GM13976 (cell line): Measurements from ENCODE around the gene ZSWIM6.

ENCODE experiments used
- DNase-seq: peaks from one replicate; pipeline ENCODE4 v3.0.0; 2012; ENCODE audit warnings: low spot score
- in situ Hi-C: fragments of 300-500 bp; cut with MboI; formaldehyde crosslinking; loops from one replicate; pipeline ENCODE4 v1.12.0; 2022; ENCODE audit warnings: low sequenced_read_pairs, mixed read lengths, inconsistent platforms; ENCODE audit not compliant: unreplicated experiment
- TF ChIP-seq, protein P1 (sequence below): IDR thresholded peaks from 2 replicates; pipeline ENCODE4 v1.5.1; 2012; ENCODE audit warnings: borderline replicate concordance, mild to moderate bottlenecking; ENCODE audit not compliant: insufficient read depth; ENCODE audit errors: extremely low read depth, missing control alignments, control extremely low read depth

Gene ZSWIM6

GRCh38 chr5:61496446-61496845 is 164.4 kb downstream of the ZSWIM6 start:
- TF ChIP-seq, protein P1, sequence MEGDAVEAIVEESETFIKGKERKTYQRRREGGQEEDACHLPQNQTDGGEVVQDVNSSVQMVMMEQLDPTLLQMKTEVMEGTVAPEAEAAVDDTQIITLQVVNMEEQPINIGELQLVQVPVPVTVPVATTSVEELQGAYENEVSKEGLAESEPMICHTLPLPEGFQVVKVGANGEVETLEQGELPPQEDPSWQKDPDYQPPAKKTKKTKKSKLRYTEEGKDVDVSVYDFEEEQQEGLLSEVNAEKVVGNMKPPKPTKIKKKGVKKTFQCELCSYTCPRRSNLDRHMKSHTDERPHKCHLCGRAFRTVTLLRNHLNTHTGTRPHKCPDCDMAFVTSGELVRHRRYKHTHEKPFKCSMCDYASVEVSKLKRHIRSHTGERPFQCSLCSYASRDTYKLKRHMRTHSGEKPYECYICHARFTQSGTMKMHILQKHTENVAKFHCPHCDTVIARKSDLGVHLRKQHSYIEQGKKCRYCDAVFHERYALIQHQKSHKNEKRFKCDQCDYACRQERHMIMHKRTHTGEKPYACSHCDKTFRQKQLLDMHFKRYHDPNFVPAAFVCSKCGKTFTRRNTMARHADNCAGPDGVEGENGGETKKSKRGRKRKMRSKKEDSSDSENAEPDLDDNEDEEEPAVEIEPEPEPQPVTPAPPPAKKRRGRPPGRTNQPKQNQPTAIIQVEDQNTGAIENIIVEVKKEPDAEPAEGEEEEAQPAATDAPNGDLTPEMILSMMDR: no peak
- in situ Hi-C loops: no loop called here
- no peak for DNase-seq

DNA sequence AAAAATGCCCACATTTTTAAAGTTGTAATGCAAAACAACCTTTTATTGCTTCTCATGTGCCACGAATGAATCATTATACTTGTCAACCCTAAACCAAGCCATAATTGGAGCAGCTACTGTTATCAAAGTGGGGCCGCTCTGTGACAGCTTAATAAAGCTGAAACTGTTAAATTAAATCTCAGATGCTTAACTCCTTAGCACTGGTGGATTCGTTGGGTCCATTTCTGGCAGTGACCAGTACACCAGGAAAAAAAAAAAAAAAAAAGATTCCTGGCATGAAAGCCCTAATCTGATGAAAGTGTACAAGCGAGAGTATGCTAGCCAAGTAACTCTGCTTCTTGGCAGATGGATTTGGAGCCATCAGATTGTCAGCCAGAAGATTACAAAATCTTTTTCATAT is 164.8 kb downstream of the ZSWIM6 start:
- in situ Hi-C loops: no loop called here

DNA sequence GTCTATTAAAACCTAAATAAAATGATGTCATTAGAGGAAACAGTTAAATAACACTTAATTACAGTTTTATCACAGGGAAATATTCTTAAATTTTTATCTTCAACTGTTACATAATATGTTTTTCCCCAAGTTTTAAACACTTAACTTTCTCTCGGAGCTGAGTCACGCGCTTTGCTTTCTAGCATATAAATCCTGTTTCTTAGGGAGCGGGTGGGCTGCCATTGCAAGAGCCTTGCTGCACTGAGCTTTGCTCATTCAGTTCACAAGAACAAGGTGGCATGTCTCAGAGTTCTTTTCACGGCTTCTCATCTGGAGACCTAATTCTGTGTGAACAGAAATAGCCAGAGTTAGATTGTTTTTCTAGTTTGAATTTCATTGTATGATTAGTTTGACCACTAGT is 166.1 kb downstream of the ZSWIM6 start:
- in situ Hi-C loops: no loop called here
- no peak for DNase-seq
- TF ChIP-seq, protein P1: no peak

More for the DNA sequence above, 164.8 kb downstream of the ZSWIM6 start:
- DNase-seq: no peak
- TF ChIP-seq, protein P1: no peak

DNA sequence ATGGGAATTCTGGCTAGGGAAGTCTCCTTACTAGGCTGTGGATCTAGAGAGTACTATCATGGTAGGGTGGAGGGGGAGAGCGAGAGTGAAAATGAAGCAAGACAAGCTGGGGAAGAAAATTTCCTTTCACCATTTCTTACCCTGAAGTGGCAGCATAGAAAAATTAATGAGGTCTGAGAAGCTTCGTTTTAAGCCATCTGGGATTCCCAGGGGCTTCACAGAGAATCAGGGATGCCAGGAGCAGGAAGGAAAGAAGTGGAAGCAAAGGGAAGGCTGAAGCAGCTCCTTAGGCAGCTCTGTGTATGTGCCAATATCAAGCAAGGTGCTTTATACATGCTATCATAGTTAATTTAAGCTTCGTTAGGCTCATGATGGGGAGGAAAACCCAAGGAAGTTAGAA is 169.9 kb downstream of the ZSWIM6 start:
- in situ Hi-C loops: no loop called here

GRCh38 chr5:61504143-61504770 is 172.2 kb downstream of the ZSWIM6 start:
- TF ChIP-seq, protein P1: no peak
- DNase-seq: no peak
- in situ Hi-C loops: no loop called here

More for the DNA sequence above, 169.9 kb downstream of the ZSWIM6 start:
- TF ChIP-seq, protein P1: no peak
- no peak for DNase-seq

- TF ChIP-seq, protein P1: no peak
- no peak for DNase-seq
- in situ Hi-C loops: no loop called here
Measured at GRCh38 chr5:61505281-61505680, 173.2 kb downstream of the ZSWIM6 start.
